ENCODE measurements around the gene MAP4K5.

Gene MAP4K5

DNA sequence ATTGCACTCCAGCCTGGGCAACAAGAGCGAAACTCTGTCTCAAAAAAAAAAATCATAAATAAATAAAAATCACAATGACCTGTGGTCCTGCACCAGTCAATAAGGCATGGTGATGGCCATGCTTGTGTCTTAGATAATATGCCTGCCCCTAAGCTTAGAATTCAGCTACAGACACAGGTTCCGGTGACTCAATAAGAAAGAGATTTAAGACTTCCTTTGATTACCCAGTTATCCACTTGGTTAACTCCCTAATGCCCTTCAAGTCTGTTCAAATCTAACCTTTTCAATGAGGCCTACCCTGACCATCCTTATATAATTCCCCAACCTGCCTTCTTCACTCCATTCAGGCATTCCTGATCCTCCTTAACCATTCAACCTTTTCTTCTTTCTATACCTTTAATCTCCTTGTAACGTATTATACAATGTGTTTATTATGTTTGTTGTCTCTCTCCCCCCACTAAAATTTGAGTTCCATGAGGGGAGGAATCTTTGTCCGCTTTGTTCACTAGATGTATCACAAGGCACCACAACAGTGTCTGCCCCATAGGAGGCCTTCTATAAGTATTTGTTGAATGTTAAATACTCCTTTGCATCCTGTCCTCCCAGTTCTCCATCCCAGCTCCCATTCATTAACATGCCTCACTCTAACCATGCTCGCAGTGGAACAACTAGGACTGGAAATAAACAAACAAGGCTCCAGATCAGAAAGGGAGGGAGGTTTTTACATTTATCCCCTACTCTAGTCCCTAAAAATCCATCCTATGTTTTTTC lies 8.9 kb downstream of the MAP4K5 start:
- TF ChIP-seq GATA2 (IDR thresholded peaks at IDR 0.05; ENCODE audit: low read depth, low read length) (no peak), GATA3 (IDR thresholded peaks at IDR 0.05; ENCODE audit: low read depth, low read length) (no peak)

DNA sequence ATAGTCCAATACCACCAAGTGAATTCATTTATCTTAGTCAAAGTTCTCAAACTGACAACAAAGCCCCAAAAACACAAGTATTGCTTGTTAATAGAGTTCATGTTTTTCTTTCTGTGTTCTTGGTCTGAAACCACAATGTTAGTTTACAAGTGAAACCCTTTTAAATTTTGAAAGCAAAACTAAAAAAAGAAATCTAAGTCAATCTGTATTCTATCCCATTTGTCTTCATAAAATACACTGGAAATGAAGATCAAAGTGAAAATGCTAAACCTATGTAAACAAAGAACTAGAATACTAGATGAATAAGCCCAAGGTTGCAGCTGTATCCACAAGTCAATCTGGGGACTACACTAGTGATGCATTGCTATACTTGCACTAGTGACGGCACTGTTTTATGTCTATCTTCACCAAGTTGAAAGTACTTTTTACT lies 10.4 kb downstream of the MAP4K5 start:
- TF ChIP-seq GATA3 (IDR thresholded peaks at IDR 0.05; ENCODE audit: low read depth, low read length) (no peak), GATA2 (IDR thresholded peaks at IDR 0.05; ENCODE audit: low read depth, low read length) (no peak)

DNA sequence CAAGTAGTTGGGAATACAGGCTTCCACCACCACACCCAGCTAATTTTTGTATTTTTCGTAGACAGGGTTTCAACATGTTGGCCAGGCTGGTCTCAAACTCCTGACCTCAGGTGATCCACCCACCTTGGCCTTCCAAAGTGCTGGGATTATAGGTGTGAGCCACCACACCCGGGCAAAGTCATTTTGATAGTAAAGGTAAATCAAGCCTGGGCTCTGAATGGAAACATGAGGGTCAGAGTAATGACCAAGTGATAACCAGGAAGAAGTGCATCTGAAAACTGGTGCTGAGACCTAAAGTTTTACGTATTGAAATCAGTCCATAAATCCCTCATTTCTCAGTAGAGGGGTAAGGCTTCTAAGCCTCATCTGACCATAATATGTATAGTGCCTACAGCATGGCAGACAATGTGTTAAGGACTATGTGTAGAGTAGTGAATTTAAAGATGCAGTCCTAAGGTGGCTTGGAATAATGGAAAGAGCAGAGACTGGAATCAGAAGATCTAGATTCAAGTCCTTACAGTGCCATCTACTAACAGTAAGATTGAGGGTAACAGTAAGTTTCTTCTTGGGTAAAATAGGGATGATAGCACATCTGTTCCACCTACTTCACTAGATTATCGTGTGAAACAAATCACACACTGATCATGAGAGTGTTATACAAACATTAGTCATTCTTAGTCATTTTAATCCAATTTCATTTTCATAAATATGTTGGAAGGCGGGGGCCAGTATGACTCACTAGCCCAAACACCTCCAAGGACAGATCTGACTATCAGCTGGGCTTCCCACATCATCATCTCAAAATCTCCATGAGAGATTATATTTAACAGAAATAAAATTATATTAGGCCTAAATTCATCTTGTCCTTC lies 11.2 kb downstream of the MAP4K5 start:
- TF ChIP-seq GATA3 (IDR thresholded peaks at IDR 0.05; ENCODE audit: low read depth, low read length) = no peak
- TF ChIP-seq GATA2 (IDR thresholded peaks at IDR 0.05; ENCODE audit: low read depth, low read length) = no peak

DNA sequence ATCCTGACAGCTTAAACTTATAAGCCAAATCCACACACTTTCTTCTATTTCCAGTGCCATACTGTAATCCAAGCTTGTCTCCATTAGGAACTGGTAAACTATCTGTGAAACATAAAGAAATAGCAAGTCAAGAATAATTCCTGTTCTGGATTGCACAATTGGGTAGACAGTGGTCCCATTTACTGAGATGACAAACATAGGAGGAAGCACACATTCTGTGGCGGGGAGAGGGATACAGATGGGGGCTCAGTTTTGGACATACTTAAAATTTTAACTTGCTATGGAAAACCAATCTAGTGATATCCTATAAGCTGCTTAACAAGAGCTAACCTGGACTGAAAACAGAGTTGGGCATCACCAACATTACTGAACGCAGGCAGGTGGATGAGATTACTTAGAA lies 16.3 kb downstream of the MAP4K5 start:
- TF ChIP-seq GATA2 (IDR thresholded peaks at IDR 0.05; ENCODE audit: low read depth, low read length) (no peak), GATA3 (IDR thresholded peaks at IDR 0.05; ENCODE audit: low read depth, low read length) (no peak)

DNA sequence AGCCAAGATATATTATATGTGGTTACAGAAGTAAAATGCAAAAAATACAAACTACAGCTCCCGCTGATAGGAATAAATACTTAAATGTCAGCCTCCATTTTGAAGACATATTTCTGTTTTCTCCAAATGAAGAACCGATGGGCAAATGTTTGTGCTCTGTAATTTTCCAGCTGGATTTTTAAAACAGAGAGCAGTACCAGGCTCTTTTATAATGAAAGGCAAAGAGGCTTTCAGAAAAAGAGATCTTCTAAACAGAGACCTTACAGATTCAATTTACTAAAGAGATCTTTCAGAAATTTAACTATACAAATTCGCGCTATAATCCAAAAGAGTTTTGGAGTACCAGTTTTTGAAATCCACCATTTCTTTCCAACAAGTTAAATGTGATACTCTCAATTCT lies 19.9 kb downstream of the MAP4K5 start:
- TF ChIP-seq GATA3 (IDR thresholded peaks at IDR 0.05; ENCODE audit: low read depth, low read length) = no peak
- TF ChIP-seq GATA2 (IDR thresholded peaks at IDR 0.05; ENCODE audit: low read depth, low read length) = no peak

DNA sequence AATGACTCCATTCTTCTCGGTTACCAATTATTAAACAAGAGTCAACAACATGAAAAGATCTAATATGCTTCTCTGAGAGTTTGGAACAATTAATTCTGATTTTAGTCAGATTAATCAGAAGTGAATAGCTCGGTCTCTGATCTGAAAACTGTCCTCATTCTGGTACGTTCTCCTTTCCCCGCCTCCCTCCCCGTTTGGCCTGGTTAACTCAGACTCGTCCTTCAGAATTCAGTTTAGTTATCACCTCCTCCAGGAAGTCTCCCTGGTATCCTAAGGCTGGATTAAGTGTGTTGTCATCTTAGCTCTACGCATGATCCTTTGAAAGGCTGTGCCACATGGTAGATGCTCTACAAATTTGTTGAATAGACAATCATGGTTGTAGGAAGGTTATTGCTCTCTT lies 22.2 kb downstream of the MAP4K5 start:
- TF ChIP-seq GATA2 (IDR thresholded peaks at IDR 0.05; ENCODE audit: low read depth, low read length) (no peak), GATA3 (IDR thresholded peaks at IDR 0.05; ENCODE audit: low read depth, low read length) (no peak)

DNA sequence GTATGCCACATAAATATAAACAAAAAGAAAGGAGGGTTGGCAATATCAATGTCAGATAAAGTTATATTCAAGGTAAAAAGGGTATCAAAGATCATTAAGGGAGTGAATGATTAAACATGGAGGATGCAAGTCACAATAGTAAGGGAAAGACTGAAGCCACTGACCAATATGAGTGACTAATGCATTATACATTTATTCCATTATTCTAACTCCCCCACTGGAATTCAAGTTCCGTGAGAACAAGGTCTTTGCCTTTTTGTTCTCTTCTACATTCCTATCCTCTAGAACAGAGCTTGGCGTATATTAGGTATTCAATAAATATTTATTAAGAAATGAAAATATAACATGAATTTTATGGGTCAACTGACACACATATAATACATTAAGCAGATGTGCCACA lies 30.7 kb downstream of the MAP4K5 start:
- TF ChIP-seq GATA3 (IDR thresholded peaks at IDR 0.05; ENCODE audit: low read depth, low read length) = no peak
- no peak for TF ChIP-seq GATA2 (IDR thresholded peaks at IDR 0.05; ENCODE audit: low read depth, low read length)

DNA sequence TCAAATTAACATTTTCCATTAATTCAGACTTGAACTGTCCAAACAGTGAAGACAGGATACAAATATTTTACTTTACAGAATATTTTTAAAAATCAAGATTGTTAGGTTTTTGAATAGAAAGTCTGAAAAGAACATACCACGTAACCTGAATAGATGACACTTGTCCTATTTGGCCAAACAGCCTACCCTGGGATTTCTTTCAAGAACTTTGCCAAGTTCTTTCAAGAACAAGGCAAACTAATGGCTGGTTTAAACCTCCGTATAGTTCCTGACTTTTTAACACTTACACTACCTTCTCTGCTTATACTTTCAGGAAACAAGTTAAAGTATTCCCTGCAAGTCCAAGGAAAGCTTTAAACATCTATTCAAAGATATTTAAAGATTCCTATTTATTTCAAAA lies 35.0 kb downstream of the MAP4K5 start:
- no peak for TF ChIP-seq GATA3 (IDR thresholded peaks at IDR 0.05; ENCODE audit: low read depth, low read length)
- no peak for TF ChIP-seq GATA2 (IDR thresholded peaks at IDR 0.05; ENCODE audit: low read depth, low read length)

DNA sequence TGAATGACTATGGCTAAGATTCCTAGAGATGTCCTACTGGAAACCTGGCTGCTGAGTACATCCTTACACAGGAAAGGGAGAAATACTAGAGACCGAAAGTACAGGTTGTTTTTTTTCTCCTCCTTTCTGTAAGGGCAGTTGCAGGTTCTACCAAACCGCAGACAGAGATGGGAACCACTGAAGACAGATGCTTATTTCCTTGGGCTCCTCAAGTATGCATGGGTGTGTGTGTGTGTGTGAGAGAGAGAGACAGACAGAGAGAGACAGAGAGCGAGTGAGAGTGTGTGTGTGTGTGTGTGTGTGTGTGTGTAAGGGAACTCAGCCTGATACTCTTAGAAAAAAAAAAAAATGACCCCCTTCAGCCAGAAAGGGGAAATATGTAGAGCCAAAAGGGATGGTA lies 42.5 kb downstream of the MAP4K5 start:
- no peak for TF ChIP-seq GATA2 (IDR thresholded peaks at IDR 0.05; ENCODE audit: low read depth, low read length)
- no peak for TF ChIP-seq GATA3 (IDR thresholded peaks at IDR 0.05; ENCODE audit: low read depth, low read length)

DNA sequence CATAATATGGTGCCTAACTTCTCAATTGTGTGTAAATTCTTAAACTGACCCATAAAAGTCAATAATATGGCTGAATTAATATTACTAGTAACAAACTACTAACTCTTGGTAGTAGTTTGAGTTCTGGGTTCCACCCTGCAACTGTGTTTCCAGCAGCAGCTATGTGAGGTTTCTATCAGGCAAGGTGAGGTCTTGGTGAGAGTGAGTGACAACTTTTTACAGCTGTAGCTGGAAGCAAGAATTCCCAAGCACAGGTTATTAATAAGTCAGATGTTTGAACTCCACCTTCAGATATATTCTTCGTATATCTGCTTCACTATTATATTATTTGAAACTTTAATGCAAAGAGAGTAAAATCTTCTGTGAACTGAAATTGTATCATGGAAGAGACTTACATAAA lies 43.8 kb downstream of the MAP4K5 start:
- no peak for TF ChIP-seq GATA2 (IDR thresholded peaks at IDR 0.05; ENCODE audit: low read depth, low read length)
- TF ChIP-seq GATA3 (IDR thresholded peaks at IDR 0.05; ENCODE audit: low read depth, low read length) = no peak

DNA sequence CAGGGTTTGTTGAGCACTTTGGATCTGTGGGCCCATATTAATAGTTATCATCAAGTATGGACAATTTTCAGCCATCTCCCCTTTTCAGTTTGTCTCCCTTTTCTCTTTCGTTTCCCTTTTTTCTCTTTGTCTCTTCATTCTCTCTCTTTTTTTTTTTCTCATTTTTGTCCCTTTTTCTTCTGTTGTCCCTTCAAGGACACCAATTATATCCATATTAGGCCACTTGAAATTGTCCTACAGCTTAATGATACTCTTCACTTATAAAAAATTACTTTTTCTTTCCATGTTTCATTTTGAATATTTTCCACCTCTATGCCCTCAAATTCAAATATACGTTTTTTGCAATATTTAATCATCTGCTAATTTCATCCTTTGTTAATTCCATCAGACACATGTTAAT lies 53.3 kb downstream of the MAP4K5 start:
- no peak for TF ChIP-seq GATA3 (IDR thresholded peaks at IDR 0.05; ENCODE audit: low read depth, low read length)
- no peak for TF ChIP-seq GATA2 (IDR thresholded peaks at IDR 0.05; ENCODE audit: low read depth, low read length)

DNA sequence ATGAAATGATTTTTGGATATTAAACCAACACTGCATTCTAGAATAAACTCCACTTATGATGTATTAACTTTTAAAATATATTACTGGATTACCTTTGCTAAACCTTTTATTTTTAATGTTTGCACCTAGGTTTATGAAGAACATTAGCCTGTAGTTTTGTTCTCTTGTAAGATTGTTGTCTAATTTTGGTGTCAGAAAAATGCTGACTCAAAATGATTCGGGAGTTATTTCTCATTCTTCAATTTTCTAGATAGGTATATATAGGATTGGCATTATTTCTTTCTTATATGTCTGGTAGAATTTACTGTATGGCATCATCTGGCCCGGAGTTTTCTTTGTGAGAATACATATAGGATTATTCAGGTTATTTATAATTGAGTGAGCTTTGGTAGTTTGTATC lies 54.6 kb downstream of the MAP4K5 start:
- no peak for TF ChIP-seq GATA3 (IDR thresholded peaks at IDR 0.05; ENCODE audit: low read depth, low read length)
- TF ChIP-seq GATA2 (IDR thresholded peaks at IDR 0.05; ENCODE audit: low read depth, low read length) = no peak

DNA sequence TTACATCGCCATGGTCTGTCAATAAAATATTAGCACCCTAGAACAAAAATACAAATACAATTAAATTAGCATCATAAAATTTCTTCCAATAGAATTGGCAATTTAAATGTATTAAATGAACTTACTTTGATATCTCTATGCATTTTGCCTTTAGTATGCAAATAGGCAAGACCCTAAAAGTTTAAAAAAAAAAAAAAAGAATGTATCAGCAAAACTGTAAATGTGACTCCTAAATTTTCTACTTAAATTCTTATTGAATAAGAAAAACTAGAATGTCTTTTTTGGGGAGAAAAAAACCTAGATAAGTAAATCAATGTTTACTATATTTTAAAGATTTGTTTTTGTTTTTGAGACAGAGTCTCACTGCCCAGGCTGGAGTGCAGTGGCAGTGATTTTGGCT lies 56.2 kb downstream of the MAP4K5 start:
- no peak for TF ChIP-seq GATA2 (IDR thresholded peaks at IDR 0.05; ENCODE audit: low read depth, low read length)
- no peak for TF ChIP-seq GATA3 (IDR thresholded peaks at IDR 0.05; ENCODE audit: low read depth, low read length)

DNA sequence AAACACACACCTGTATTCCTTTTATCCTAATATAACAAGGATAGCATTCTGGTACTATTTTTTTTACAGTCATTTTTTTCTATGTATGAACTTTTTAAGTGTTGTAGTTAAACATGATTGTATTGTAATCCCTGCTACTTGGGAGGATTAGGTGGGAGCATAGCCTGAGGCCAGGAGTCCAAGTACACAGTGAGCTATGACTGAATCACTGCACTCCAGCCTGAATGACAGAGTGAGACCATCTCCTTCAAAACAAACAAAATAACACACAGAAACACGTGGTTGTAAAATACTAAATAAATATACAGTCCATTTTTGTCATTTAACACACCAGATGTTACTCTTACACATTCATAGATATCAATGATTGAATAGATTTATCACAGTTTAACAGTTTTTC lies 56.9 kb downstream of the MAP4K5 start:
- TF ChIP-seq GATA2 (IDR thresholded peaks at IDR 0.05; ENCODE audit: low read depth, low read length) (no peak), GATA3 (IDR thresholded peaks at IDR 0.05; ENCODE audit: low read depth, low read length) (no peak)

All from SH-SY5Y (cell line).